Measurements from ENCODE around the gene BMP6.

DNA sequence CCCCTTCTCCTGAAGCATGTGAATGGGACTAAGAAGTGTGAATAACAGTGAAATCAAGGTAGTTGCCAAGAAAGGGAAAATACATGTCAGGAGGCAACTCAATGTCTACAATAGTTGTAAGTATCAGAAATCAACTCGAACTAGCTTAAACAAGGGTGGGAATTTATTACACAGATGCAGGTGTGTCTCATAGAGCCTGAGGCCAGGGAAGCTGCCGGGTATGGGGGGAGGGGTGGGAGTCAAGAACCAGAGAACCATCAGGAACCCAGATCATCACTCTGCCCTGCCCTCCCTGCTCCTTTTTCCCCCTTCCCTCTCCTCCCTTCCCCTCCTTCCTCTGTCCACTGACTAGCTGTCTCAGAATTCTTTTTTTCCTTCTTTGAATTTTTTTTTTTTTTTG lies 34.9 kb upstream of the BMP6 start:
- TF ChIP-seq CTCF (IDR thresholded peaks at IDR 0.05; ENCODE audit: extremely low read depth in 1 of 2, insufficient read depth in 1 of 2, low read depth in 1 of 2, low read length in 2 of 2): no peak
- no peak for TF ChIP-seq POLR2A (IDR thresholded peaks at IDR 0.05; ENCODE audit: low read depth, low read length)
- no peak for TF ChIP-seq MYC (IDR thresholded peaks at IDR 0.05; ENCODE audit: low read depth, low read length)
- TF ChIP-seq POLR2AphosphoS5 (IDR thresholded peaks at IDR 0.05; ENCODE audit: insufficient read depth, low read depth, low read length): no peak
- TF ChIP-seq, protein P1, sequence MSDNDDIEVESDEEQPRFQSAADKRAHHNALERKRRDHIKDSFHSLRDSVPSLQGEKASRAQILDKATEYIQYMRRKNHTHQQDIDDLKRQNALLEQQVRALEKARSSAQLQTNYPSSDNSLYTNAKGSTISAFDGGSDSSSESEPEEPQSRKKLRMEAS (IDR thresholded peaks at IDR 0.05; ENCODE audit: insufficient read depth, insufficient read length): no peak
- no peak for TF ChIP-seq EZH2 (IDR thresholded peaks at IDR 0.05; ENCODE audit: borderline replicate concordance, low read depth, low read length, severe bottlenecking)
- TF ChIP-seq JUN (IDR thresholded peaks at IDR 0.05; ENCODE audit: borderline replicate concordance, insufficient read depth, insufficient read length, low read depth): no peak
- no peak for TF ChIP-seq GATA2 (IDR thresholded peaks at IDR 0.05; ENCODE audit: insufficient read depth, insufficient read length, low read depth, low read length)
- TF ChIP-seq FOS (IDR thresholded peaks at IDR 0.05; ENCODE audit: borderline replicate concordance, insufficient read depth, low read length): no peak

All from endothelial cell of umbilical vein (primary cell).